ENCODE results near the gene DNAJC4. TPM values are rescaled to one million over a fixed set of nuclear protein-coding genes. Genes with fewer than 3 reads are reported as not detected.

DNAJC4 gene
- total RNA-seq, 1 donor from 2014 or later, result 27.2 TPM

- no peak for TF ChIP-seq CTCF (conservative IDR thresholded peaks at IDR 0.05)
- no peaks in the 10 kb centered on the region for H3K9me3 Mint-ChIP-seq
- H3K4me1 Mint-ChIP-seq, result peaks cover 27% of the 10 kb centered on the region
- H3K27ac Mint-ChIP-seq (ENCODE audit: unreplicated experiment), result no peak overlapping the region
- no peak for DNase-seq (ENCODE audit: low read depth, low spot score)
- peak overlapping the region; percentile 93 for H3K4me3 Mint-ChIP-seq
- no peaks in the 10 kb centered on the region for H3K27me3 Mint-ChIP-seq (ENCODE audit: low read depth)
- no peaks in the 10 kb centered on the region for H3K36me3 Mint-ChIP-seq (ENCODE audit: low read depth)
Observed at GRCh38 chr11:64232182-64232966, 2.0 kb downstream of the DNAJC4 start.

- Mint-ChIP-seq H3K36me3 (ENCODE audit: low read depth) (peaks cover 3% of the 10 kb centered on the region), H3K9me3 (no peaks in the 10 kb centered on the region), H3K27me3 (ENCODE audit: low read depth) (no peaks in the 10 kb centered on the region), H3K4me3 (peak overlapping the region; percentile 93), H3K4me1 (peaks cover 24% of the 10 kb centered on the region), H3K27ac (ENCODE audit: unreplicated experiment) (no peak overlapping the region)
- no peak for TF ChIP-seq CTCF (conservative IDR thresholded peaks at IDR 0.05)
- no peak for DNase-seq (ENCODE audit: low read depth, low spot score)
Observed at GRCh38 chr11:64232967-64233315, 2.6 kb downstream of the DNAJC4 start.

- Mint-ChIP-seq H3K4me1 (peaks cover 24% of the 10 kb centered on the region), H3K27ac (ENCODE audit: unreplicated experiment) (no peak within 1 kb of the TSS), H3K4me3 (peak within 1 kb of the TSS; percentile 93), H3K27me3 (ENCODE audit: low read depth) (no peaks in the 10 kb centered on the region), H3K36me3 (ENCODE audit: low read depth) (peaks cover 3% of the 10 kb centered on the region), H3K9me3 (no peaks in the 10 kb centered on the region)
- no peak for DNase-seq (ENCODE audit: low read depth, low spot score)
- TF ChIP-seq CTCF (conservative IDR thresholded peaks at IDR 0.05), result no peak
Observed at GRCh38 chr11:64233913-64234586, 3.7 kb downstream of the DNAJC4 start, which contains the start of gene VEGFB. VEGFB (plus strand) TSS chr11:64234584; CDS start chr11:64234834, 250 bp downstream.

GRCh38 chr11:64234647-64235379, 4.5 kb downstream of the DNAJC4 start:
- peaks cover 3% of the 10 kb centered on the region for H3K36me3 Mint-ChIP-seq (ENCODE audit: low read depth)
- no peaks in the 10 kb centered on the region for H3K27me3 Mint-ChIP-seq (ENCODE audit: low read depth)
- no peak overlapping the region for H3K27ac Mint-ChIP-seq (ENCODE audit: unreplicated experiment)
- DNase-seq (ENCODE audit: low read depth, low spot score), result no peak
- H3K4me1 Mint-ChIP-seq, result peaks cover 20% of the 10 kb centered on the region
- no peaks in the 10 kb centered on the region for H3K9me3 Mint-ChIP-seq
- peak overlapping the region; percentile 86 for H3K4me3 Mint-ChIP-seq
- peak; percentile 17 for TF ChIP-seq CTCF (conservative IDR thresholded peaks at IDR 0.05)

- no peaks in the 10 kb centered on the region for H3K27me3 Mint-ChIP-seq (ENCODE audit: low read depth)
- no peaks in the 10 kb centered on the region for H3K9me3 Mint-ChIP-seq
- peaks cover 3% of the 10 kb centered on the region for H3K36me3 Mint-ChIP-seq (ENCODE audit: low read depth)
- TF ChIP-seq CTCF (conservative IDR thresholded peaks at IDR 0.05), result no peak
- H3K4me1 Mint-ChIP-seq, result peaks cover 22% of the 10 kb centered on the region
- H3K4me3 Mint-ChIP-seq, result peak overlapping the region; percentile 86
- H3K27ac Mint-ChIP-seq (ENCODE audit: unreplicated experiment), result no peak overlapping the region
- no peak for DNase-seq (ENCODE audit: low read depth, low spot score)
Observed at GRCh38 chr11:64235437-64236161, 5.3 kb downstream of the DNAJC4 start.

Measured in neural crest cell (in vitro differentiated cells).